Neural cell (in vitro differentiated cells): ENCODE results near the gene COL23A1.

Experiments
- EZH2 ChIP-seq: fragments of 200-600, 300-800 bp; shearing (Covaris generic), sonication (generic); IDR thresholded peaks from 2 replicates; pipeline ENCODE4 v1.6.1; 2014; ENCODE audit warnings: antibody characterized with exemption, low read length, borderline replicate concordance, mild to moderate bottlenecking; ENCODE audit not compliant: insufficient read depth, poor library complexity, severe bottlenecking
- POLR2AphosphoS5 ChIP-seq: IDR thresholded peaks from 2 replicates; pipeline ENCODE4 v1.6.1; 2012
- RAD21 ChIP-seq: fragments of 450-650 bp; conservative IDR thresholded peaks from 2 replicates; pipeline ENCODE4 v1.6.1; 2014; ENCODE audit warnings: antibody characterized with exemption, mild to moderate bottlenecking, moderate library complexity
- SMC3 ChIP-seq: fragments of 450-650 bp; conservative IDR thresholded peaks from 2 replicates; pipeline ENCODE4 v1.6.1; 2014; ENCODE audit warnings: antibody characterized with exemption, mild to moderate bottlenecking, moderate library complexity; ENCODE audit not compliant: poor library complexity
- TAF1 ChIP-seq: IDR thresholded peaks from 2 replicates; pipeline ENCODE4 v1.6.1; 2012; ENCODE audit warnings: low read depth
- TF ChIP-seq, protein P1 (sequence below): fragments of 450-650 bp; IDR thresholded peaks from 2 replicates; pipeline ENCODE4 v1.5.1; 2014; ENCODE audit warnings: antibody characterized with exemption, mild to moderate bottlenecking, moderate library complexity; ENCODE audit not compliant: poor library complexity, severe bottlenecking
- TF ChIP-seq, protein P2 (sequence below): IDR thresholded peaks from 2 replicates; pipeline ENCODE4 v1.6.1; 2012; ENCODE audit warnings: borderline replicate concordance

DNA sequence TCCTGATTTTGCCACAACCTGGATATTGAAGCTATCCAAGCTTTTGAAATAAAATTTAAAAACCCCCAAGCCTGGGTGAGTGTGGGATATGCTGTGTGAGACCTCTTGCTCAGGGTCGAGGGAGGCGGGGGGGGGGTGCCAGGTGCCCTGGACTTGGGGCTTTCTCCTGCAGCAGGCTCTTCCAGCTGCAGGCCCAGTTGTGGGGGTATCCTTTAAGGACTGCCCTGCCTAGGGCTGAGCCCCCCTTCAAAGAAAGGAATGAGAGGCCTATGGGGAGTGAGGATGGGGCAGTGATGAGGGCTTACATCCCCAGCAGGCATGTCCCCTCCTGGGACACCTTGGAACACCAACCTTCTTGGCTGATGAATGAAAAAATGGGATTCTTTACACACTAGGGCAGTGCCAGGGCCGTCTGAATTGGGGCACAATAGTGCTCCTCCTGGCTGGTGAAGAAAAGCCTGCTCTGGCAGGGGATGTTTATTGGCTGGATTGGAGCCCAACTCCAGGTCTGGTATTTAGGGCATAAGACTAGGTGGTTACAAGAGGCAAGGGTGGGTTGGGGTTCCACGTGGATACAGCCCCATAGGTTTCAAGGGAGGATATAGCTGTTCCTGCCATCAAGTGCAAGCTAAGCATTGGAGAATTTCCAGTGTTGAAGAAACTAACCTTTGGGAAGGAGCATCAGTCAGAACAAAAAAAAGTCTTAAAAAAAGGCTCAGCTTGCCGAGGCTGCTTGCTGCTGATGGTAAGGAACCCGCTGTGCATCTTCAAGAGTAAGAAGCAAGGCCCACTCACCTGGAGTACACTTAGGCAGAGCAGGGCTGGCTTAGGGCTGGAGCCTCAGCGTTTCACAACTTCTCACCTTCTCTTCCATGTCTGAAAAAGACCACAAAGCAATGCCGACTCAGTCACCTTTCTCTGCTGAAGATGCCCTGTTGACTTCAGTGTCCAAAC lies 378.8 kb downstream of the COL23A1 start:
- TF ChIP-seq SMC3 (no peak), POLR2AphosphoS5 (no peak), TAF1 (no peak), RAD21 (no peak), EZH2 (no peak)
- TF ChIP-seq, protein P1, sequence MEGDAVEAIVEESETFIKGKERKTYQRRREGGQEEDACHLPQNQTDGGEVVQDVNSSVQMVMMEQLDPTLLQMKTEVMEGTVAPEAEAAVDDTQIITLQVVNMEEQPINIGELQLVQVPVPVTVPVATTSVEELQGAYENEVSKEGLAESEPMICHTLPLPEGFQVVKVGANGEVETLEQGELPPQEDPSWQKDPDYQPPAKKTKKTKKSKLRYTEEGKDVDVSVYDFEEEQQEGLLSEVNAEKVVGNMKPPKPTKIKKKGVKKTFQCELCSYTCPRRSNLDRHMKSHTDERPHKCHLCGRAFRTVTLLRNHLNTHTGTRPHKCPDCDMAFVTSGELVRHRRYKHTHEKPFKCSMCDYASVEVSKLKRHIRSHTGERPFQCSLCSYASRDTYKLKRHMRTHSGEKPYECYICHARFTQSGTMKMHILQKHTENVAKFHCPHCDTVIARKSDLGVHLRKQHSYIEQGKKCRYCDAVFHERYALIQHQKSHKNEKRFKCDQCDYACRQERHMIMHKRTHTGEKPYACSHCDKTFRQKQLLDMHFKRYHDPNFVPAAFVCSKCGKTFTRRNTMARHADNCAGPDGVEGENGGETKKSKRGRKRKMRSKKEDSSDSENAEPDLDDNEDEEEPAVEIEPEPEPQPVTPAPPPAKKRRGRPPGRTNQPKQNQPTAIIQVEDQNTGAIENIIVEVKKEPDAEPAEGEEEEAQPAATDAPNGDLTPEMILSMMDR = no peak
- TF ChIP-seq, protein P2, sequence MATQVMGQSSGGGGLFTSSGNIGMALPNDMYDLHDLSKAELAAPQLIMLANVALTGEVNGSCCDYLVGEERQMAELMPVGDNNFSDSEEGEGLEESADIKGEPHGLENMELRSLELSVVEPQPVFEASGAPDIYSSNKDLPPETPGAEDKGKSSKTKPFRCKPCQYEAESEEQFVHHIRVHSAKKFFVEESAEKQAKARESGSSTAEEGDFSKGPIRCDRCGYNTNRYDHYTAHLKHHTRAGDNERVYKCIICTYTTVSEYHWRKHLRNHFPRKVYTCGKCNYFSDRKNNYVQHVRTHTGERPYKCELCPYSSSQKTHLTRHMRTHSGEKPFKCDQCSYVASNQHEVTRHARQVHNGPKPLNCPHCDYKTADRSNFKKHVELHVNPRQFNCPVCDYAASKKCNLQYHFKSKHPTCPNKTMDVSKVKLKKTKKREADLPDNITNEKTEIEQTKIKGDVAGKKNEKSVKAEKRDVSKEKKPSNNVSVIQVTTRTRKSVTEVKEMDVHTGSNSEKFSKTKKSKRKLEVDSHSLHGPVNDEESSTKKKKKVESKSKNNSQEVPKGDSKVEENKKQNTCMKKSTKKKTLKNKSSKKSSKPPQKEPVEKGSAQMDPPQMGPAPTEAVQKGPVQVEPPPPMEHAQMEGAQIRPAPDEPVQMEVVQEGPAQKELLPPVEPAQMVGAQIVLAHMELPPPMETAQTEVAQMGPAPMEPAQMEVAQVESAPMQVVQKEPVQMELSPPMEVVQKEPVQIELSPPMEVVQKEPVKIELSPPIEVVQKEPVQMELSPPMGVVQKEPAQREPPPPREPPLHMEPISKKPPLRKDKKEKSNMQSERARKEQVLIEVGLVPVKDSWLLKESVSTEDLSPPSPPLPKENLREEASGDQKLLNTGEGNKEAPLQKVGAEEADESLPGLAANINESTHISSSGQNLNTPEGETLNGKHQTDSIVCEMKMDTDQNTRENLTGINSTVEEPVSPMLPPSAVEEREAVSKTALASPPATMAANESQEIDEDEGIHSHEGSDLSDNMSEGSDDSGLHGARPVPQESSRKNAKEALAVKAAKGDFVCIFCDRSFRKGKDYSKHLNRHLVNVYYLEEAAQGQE = no peak
